ENCODE measurements around the gene DNAH14.
"Not testable (repeated sequence)": the region's sequence is repeated elsewhere in the genome, so short reads cannot be mapped to it uniquely, and the experiment has no call there.

Gene DNAH14

GRCh38 chr1:224932607-224933249 is 3.3 kb downstream of the DNAH14 start:
- no peaks in the 10 kb centered on the region for H3K27me3 ChIP-seq (ENCODE audit: insufficient read depth, low read length, poor library complexity)
- H3K79me1 ChIP-seq (ENCODE audit: low read length), result peaks cover 5% of the 10 kb centered on the region
- no peak overlapping the region for H2AK5ac ChIP-seq (ENCODE audit: low read length)
- no peak overlapping the region for H2BK5ac ChIP-seq (ENCODE audit: low read length)
- H3K9ac ChIP-seq (ENCODE audit: low read length), result no peak overlapping the region
- H3K27ac ChIP-seq (ENCODE audit: low read depth, low read length), result no peak overlapping the region
- no peak overlapping the region for H3K4me3 ChIP-seq (ENCODE audit: low read length)
- no peaks in the 10 kb centered on the region for H3K4me1 ChIP-seq (ENCODE audit: control insufficient read depth, low read depth, low read length)
- H4K8ac ChIP-seq (ENCODE audit: low read depth, low read length), result no peak overlapping the region
- H4K5ac ChIP-seq (ENCODE audit: low read length), result no peak overlapping the region
- no peak overlapping the region for H3K4me2 ChIP-seq (ENCODE audit: low read length)
- H3K18ac ChIP-seq (ENCODE audit: low read length), result no peak overlapping the region
- no peak overlapping the region for H3K56ac ChIP-seq (ENCODE audit: low read length)
- no peak overlapping the region for H2BK15ac ChIP-seq (replicated peaks; ENCODE audit: low read depth)
- no peak overlapping the region for H3K23ac ChIP-seq (ENCODE audit: low read length)
- peaks cover 4% of the 10 kb centered on the region for H3K79me2 ChIP-seq (ENCODE audit: control insufficient read depth, insufficient read depth, low read length)
- no CpG with 5 or more reads among the region's 1 CpG for WGBS (ENCODE audit: extremely low coverage, insufficient coverage, low lambda C conversion rate)
- H3K36me3 ChIP-seq (ENCODE audit: control insufficient read depth, insufficient read depth, low read length), result no peaks in the 10 kb centered on the region
- H3K4ac ChIP-seq (ENCODE audit: low read depth, low read length), result no peak overlapping the region
- DNase-seq, result no peak
- H2BK120ac ChIP-seq (ENCODE audit: low read depth, low read length), result no peak overlapping the region

DNA sequence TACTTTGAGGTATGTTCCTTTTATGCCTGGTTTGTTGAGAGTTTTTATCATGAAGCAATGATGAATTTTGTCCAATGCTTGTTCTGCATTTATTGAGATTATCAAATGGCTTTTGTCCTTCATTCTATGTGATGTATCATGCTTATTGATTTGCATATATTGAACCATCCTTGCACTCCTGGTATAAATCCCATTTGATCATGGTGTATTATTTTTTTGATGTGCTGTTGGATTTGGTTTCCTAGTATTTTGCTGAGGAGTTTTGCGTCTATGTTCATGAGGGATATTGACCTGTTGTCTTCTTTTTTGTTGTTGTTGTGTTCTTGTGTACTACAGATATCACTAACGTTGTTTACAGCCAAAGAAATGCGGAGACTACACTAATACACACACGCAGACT is 4.1 kb downstream of the DNAH14 start:
- no CpG with 5 or more reads among the region's 4 CpGs for WGBS (ENCODE audit: extremely low coverage, insufficient coverage, low lambda C conversion rate)
- H3K79me1 ChIP-seq (ENCODE audit: low read length), result peaks cover 5% of the 10 kb centered on the region
- no peak overlapping the region for H2BK120ac ChIP-seq (ENCODE audit: low read depth, low read length)
- no peak overlapping the region for H4K5ac ChIP-seq (ENCODE audit: low read length)
- peaks cover 4% of the 10 kb centered on the region for H3K79me2 ChIP-seq (ENCODE audit: control insufficient read depth, insufficient read depth, low read length)
- no peak overlapping the region for H3K27ac ChIP-seq (ENCODE audit: low read depth, low read length)
- H3K9ac ChIP-seq (ENCODE audit: low read length), result no peak overlapping the region
- no peaks in the 10 kb centered on the region for H3K27me3 ChIP-seq (ENCODE audit: insufficient read depth, low read length, poor library complexity)
- no peak overlapping the region for H2AK5ac ChIP-seq (ENCODE audit: low read length)
- H3K4ac ChIP-seq (ENCODE audit: low read depth, low read length), result no peak overlapping the region
- no peak overlapping the region for H4K8ac ChIP-seq (ENCODE audit: low read depth, low read length)
- H3K4me3 ChIP-seq (ENCODE audit: low read length), result no peak overlapping the region
- H3K56ac ChIP-seq (ENCODE audit: low read length), result no peak overlapping the region
- no peak overlapping the region for H3K23ac ChIP-seq (ENCODE audit: low read length)
- H2BK5ac ChIP-seq (ENCODE audit: low read length), result no peak overlapping the region
- no peak for DNase-seq
- no peak overlapping the region for H2BK15ac ChIP-seq (replicated peaks; ENCODE audit: low read depth)
- H3K4me2 ChIP-seq (ENCODE audit: low read length), result no peak overlapping the region
- H3K18ac ChIP-seq (ENCODE audit: low read length), result no peak overlapping the region
- no peaks in the 10 kb centered on the region for H3K36me3 ChIP-seq (ENCODE audit: control insufficient read depth, insufficient read depth, low read length)
- H3K4me1 ChIP-seq (ENCODE audit: control insufficient read depth, low read depth, low read length), result no peaks in the 10 kb centered on the region

- Histone ChIP-seq H4K8ac (ENCODE audit: low read depth, low read length) (no peak overlapping the region), H2AK5ac (ENCODE audit: low read length) (no peak overlapping the region), H3K4me2 (ENCODE audit: low read length) (no peak overlapping the region), H3K27me3 (ENCODE audit: insufficient read depth, low read length, poor library complexity) (no peaks in the 10 kb centered on the region), H2BK5ac (ENCODE audit: low read length) (no peak overlapping the region), H3K4me3 (ENCODE audit: low read length) (no peak overlapping the region), H3K4me1 (ENCODE audit: control insufficient read depth, low read depth, low read length) (no peaks in the 10 kb centered on the region), H3K4ac (ENCODE audit: low read depth, low read length) (no peak overlapping the region), H3K56ac (ENCODE audit: low read length) (no peak overlapping the region), H3K79me1 (ENCODE audit: low read length) (peaks cover 5% of the 10 kb centered on the region), H4K5ac (ENCODE audit: low read length) (no peak overlapping the region), H3K18ac (ENCODE audit: low read length) (no peak overlapping the region), H2BK120ac (ENCODE audit: low read depth, low read length) (no peak overlapping the region), H3K79me2 (ENCODE audit: control insufficient read depth, insufficient read depth, low read length) (peaks cover 2% of the 10 kb centered on the region), H2BK15ac (replicated peaks; ENCODE audit: low read depth) (no peak overlapping the region), H3K9ac (ENCODE audit: low read length) (no peak overlapping the region), H3K23ac (ENCODE audit: low read length) (no peak overlapping the region), H3K36me3 (ENCODE audit: control insufficient read depth, insufficient read depth, low read length) (no peaks in the 10 kb centered on the region), H3K27ac (ENCODE audit: low read depth, low read length) (no peak overlapping the region)
- no CpG with 5 or more reads among the region's 4 CpGs for WGBS (ENCODE audit: extremely low coverage, insufficient coverage, low lambda C conversion rate)
- no peak for DNase-seq
Observed at GRCh38 chr1:224938652-224939051, 9.2 kb downstream of the DNAH14 start.

DNA sequence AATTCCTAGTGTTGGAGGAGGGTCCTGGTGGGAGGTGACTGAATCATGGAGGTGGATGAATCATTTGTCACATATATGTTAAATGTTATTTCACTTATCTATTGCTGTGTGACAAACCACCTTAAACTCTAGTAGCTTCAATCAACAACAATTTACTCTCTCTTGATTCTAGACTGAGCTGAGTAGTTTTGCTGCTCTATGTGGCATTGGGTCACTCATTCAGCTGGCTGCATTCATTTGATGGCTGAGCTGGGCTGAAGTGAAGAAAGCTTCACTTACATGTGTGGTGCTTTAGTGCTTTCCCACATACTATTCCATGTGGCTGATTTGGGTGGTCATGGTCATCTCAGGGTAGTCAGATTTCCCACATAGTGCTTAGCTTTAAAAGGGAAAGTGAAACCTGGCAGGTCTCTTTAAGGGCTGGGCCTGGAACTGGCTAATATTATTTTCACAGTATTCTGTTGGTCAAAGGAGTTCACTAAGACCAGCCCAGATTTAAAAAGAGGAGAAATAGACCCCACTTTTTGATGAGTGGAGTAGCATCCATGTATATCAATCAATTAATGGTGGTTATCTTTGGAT is 10.5 kb downstream of the DNAH14 start:
- no peak overlapping the region for H2BK120ac ChIP-seq (ENCODE audit: low read depth, low read length)
- H3K4me2 ChIP-seq (ENCODE audit: low read length), result no peak overlapping the region
- no peak overlapping the region for H3K27ac ChIP-seq (ENCODE audit: low read depth, low read length)
- no peak for DNase-seq
- no peaks in the 10 kb centered on the region for H3K27me3 ChIP-seq (ENCODE audit: insufficient read depth, low read length, poor library complexity)
- H2BK5ac ChIP-seq (ENCODE audit: low read length), result no peak overlapping the region
- H4K5ac ChIP-seq (ENCODE audit: low read length), result no peak overlapping the region
- no peaks in the 10 kb centered on the region for H3K79me2 ChIP-seq (ENCODE audit: control insufficient read depth, insufficient read depth, low read length)
- H3K23ac ChIP-seq (ENCODE audit: low read length), result no peak overlapping the region
- H3K4me3 ChIP-seq (ENCODE audit: low read length), result no peak overlapping the region
- H3K56ac ChIP-seq (ENCODE audit: low read length), result no peak overlapping the region
- H2BK15ac ChIP-seq (replicated peaks; ENCODE audit: low read depth), result no peak overlapping the region
- no peak overlapping the region for H3K4ac ChIP-seq (ENCODE audit: low read depth, low read length)
- H3K36me3 ChIP-seq (ENCODE audit: control insufficient read depth, insufficient read depth, low read length), result no peaks in the 10 kb centered on the region
- no peak overlapping the region for H3K18ac ChIP-seq (ENCODE audit: low read length)
- no peak overlapping the region for H3K9ac ChIP-seq (ENCODE audit: low read length)
- peaks cover 3% of the 10 kb centered on the region for H3K79me1 ChIP-seq (ENCODE audit: low read length)
- H2AK5ac ChIP-seq (ENCODE audit: low read length), result no peak overlapping the region
- H3K4me1 ChIP-seq (ENCODE audit: control insufficient read depth, low read depth, low read length), result no peaks in the 10 kb centered on the region
- no peak overlapping the region for H4K8ac ChIP-seq (ENCODE audit: low read depth, low read length)

DNA sequence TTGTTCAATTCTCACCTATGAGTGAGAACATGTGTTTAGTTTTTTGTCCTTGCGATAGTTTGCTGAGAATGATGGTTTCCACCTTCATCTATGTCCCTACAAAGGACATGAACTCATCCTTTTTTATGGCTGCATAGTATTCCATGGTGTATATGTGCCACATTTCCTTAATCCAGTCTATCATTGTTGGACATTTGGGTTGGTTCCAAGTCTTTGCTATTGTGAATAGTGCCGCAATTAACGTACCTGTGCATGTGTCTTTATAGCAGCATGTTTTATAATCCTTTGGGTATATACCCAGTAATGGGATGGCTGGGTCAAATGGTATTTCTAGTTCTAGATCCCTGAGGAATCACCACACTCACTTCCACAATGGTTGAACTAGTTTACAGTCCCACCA is 11.3 kb downstream of the DNAH14 start:
- not testable (repeated sequence) for H3K4me1 ChIP-seq (ENCODE audit: control insufficient read depth, low read depth, low read length); H2AK5ac ChIP-seq (ENCODE audit: low read length); H3K36me3 ChIP-seq (ENCODE audit: control insufficient read depth, insufficient read depth, low read length); H3K4ac ChIP-seq (ENCODE audit: low read depth, low read length); H3K27me3 ChIP-seq (ENCODE audit: insufficient read depth, low read length, poor library complexity); H4K5ac ChIP-seq (ENCODE audit: low read length); H3K9ac ChIP-seq (ENCODE audit: low read length); H3K27ac ChIP-seq (ENCODE audit: low read depth, low read length); H3K18ac ChIP-seq (ENCODE audit: low read length); H2BK5ac ChIP-seq (ENCODE audit: low read length); H3K56ac ChIP-seq (ENCODE audit: low read length); H3K23ac ChIP-seq (ENCODE audit: low read length); H3K4me2 ChIP-seq (ENCODE audit: low read length); H2BK15ac ChIP-seq (replicated peaks; ENCODE audit: low read depth); H3K4me3 ChIP-seq (ENCODE audit: low read length); H3K79me1 ChIP-seq (ENCODE audit: low read length); H3K79me2 ChIP-seq (ENCODE audit: control insufficient read depth, insufficient read depth, low read length); H2BK120ac ChIP-seq (ENCODE audit: low read depth, low read length); H4K8ac ChIP-seq (ENCODE audit: low read depth, low read length); DNase-seq
- WGBS (ENCODE audit: extremely low coverage, insufficient coverage, low lambda C conversion rate), result no CpG with 5 or more reads among the region's 3 CpGs

All from mesendoderm (in vitro differentiated cells).